Measurements from ENCODE around the gene XCL2.
A peak's percentile ranks its signal among the peaks of the same experiment; 100 is the strongest.
"Not testable (repeated sequence)": the region's sequence is repeated elsewhere in the genome, so short reads cannot be mapped to it uniquely, and the experiment has no call there.

XCL2 gene

GRCh38 chr1:168545678-168546552, 2.1 kb upstream of the XCL2 start:
- DNase-seq (ENCODE audit: low read depth); H3K4me3 ChIP-seq (ENCODE audit: low read length): not testable (repeated sequence)
- TF ChIP-seq CTCF (conservative IDR thresholded peaks at IDR 0.05; ENCODE audit: low read depth, low read length) = peak; percentile 52

DNA sequence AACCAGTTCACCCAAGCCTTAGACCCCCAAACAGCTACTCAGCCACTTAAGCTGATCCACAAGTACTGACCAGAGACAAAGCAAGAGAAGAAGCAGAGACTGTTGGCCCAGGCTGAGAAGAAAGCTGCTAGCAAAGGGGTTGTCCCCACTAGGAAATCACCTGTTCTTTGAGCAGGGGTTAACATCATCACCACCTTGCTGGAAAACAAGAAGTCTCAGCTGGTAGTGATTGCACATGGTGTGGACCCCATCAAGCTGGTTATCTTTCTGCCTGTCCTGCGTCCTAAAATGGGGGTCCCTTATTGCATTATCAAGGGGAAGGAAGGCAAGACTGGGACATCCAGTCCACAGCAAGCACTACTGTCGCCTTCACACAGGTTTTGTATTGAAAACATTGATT, 819 bp downstream of the XCL2 start:
- not testable (repeated sequence) for H3K4me3 ChIP-seq (ENCODE audit: low read length); DNase-seq (ENCODE audit: low read depth)

GRCh38 chr1:168540798-168541197, 3.0 kb downstream of the XCL2 start:
- H3K4me3 ChIP-seq (ENCODE audit: low read length); DNase-seq (ENCODE audit: low read depth): not testable (repeated sequence)

DNA sequence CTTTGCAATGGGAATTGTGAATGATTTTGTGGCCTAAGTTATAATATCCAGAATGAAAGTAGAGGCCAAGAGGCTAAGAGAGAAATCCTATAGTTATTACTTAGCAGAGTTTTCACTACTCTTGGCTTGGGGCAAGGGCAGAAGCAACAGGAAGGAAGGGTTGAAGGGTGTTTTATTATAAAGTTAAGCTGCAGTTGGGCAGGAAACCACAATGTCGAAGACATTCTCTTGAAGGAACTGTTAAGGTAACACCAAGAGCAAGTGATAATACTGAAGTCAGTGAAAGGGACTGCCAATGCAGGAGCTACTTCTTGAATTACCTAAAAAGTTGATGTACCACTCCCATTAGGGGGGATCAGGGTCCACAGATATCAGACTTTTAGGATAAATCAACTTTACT, 8.3 kb downstream of the XCL2 start:
- no peak overlapping the region for H3K4me3 ChIP-seq (ENCODE audit: low read length)
- TF ChIP-seq CTCF (conservative IDR thresholded peaks at IDR 0.05; ENCODE audit: low read depth, low read length) = no peak
- no peak for DNase-seq (ENCODE audit: low read depth)

DNA sequence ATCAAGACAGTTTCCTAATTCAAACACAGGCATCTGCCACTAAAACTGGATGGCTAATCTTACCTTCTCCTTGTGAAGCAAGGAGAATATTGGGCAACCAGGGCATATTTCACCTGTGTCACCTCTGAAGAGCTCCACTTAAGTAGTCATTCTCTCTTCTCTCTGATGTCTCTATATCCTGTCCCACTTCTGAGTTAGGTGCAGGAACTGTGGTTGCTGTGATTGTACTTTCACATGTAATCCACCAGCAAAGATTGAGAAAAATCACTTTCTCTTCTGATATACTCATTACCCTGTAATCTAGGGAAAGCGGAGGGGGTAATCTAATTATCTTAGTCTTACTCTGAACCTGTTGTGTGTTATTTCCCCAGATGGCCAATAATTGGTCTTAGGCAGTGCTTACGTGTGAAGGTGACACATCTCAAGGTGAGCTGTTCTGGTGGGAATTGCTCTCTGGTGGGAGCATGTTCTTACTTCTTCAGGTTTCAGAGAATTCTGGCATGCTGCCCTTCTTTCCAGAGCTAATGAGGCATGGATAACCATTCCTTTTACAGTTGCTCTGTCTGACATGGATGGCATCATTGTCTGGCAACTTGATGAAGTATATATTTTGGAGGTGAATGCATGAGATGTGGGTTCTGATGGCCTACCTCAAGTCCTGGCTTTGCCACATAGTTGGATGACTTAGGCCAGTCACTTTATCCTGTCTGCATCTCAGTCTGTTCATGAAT, 12.0 kb downstream of the XCL2 start:
- DNase-seq (ENCODE audit: low read depth) = no peak
- TF ChIP-seq CTCF (conservative IDR thresholded peaks at IDR 0.05; ENCODE audit: low read depth, low read length) = no peak
- H3K4me3 ChIP-seq (ENCODE audit: low read length) = no peak overlapping the region

DNA sequence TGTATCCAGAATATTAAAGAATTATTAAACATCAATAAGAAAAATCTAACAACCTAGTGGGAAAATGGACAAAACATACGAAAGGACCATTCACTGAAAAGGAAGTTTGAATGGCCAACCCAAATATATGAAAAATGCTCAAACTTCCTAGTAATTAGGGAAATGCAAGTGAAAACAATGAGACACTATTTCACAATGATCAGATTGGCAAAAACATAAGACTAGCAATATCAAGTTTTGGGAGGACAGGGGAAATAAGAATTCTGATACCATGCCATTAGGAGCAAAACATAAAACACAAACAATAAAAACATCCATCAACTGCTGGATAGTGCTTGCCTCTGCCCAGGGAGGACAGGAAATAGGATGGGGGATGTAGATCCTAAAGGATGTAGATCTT, 14.3 kb downstream of the XCL2 start:
- TF ChIP-seq CTCF (conservative IDR thresholded peaks at IDR 0.05; ENCODE audit: low read depth, low read length) = no peak

DNA sequence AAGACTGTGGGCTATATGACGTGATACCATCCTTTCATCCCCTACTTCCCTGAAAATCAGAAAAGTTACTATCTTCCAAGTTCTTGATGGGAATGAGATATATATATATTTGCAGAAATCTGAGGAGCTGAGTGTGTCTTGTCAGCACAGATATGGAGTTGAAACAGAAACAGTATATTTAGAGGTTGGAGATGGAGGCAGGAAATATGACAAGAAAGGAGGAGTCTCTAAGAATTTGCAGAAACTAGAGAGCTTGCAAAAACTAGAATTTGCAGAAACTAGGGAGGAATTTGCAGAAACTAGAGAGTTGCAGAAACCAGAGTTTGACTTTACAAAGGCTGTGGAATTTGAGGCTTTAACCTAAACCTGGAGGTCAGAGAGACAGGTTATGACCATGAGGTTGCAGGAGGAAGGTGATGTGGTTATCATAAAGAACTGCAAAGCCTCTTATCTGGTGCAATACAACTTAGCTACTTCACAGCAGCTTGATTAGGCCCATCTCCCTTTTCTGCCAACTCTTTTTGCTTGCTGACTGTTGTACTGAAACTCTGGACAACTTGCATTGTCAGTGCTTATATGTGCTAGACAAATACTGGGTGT, 22.3 kb downstream of the XCL2 start:
- H3K4me3 ChIP-seq (ENCODE audit: low read length) = no peak overlapping the region
- no peak for DNase-seq (ENCODE audit: low read depth)
- no peak for TF ChIP-seq CTCF (conservative IDR thresholded peaks at IDR 0.05; ENCODE audit: low read depth, low read length)

More for the DNA sequence above, 14.3 kb downstream of the XCL2 start:
- no peak for DNase-seq (ENCODE audit: low read depth)
- no peak overlapping the region for H3K4me3 ChIP-seq (ENCODE audit: low read length)

All from retinal pigment epithelial cell (primary cell).